Nephron progenitor cell (in vitro differentiated cells): Measurements from ENCODE around the gene PERM1.

ENCODE experiments used
- DNase-seq: peaks from one replicate; pipeline ENCODE4 v3.0.0; 2021
- H3K27ac Mint-ChIP-seq: 2 replicates; pipeline ENCODE4 v1.8.0; 2021; ENCODE audit warnings: mild to moderate bottlenecking, moderate library complexity, mixed read lengths
- H3K27me3 Mint-ChIP-seq: 2 replicates; pipeline ENCODE4 v1.8.0; 2021; ENCODE audit warnings: mild to moderate bottlenecking, low read depth, mixed read lengths; ENCODE audit not compliant: poor library complexity
- H3K36me3 Mint-ChIP-seq: 2 replicates; pipeline ENCODE4 v1.8.0; 2021; ENCODE audit warnings: low read depth, mixed read lengths
- H3K4me1 Mint-ChIP-seq: 2 replicates; pipeline ENCODE4 v1.8.0; 2021; ENCODE audit warnings: mixed read lengths
- H3K4me3 Mint-ChIP-seq: 2 replicates; pipeline ENCODE4 v1.8.0; 2021; ENCODE audit warnings: mild to moderate bottlenecking, moderate library complexity, mixed read lengths
- H3K9me3 Mint-ChIP-seq: 2 replicates; pipeline ENCODE4 v1.8.0; 2021; ENCODE audit warnings: mild to moderate bottlenecking, moderate library complexity, mixed read lengths
- CTCF ChIP-seq: fragments of 200-600 bp; sonication (generic); IDR thresholded peaks from 2 replicates; pipeline ENCODE4 v1.5.0; 2021; ENCODE audit warnings: antibody characterized with exemption

Gene PERM1

GRCh38 chr1:1024771-1025699 lies 43.1 kb upstream of the PERM1 start:
- no peak overlapping the region for H3K27ac Mint-ChIP-seq
- DNase-seq: peak; percentile 48

GRCh38 chr1:1024149-1024770 lies 42.4 kb upstream of the PERM1 start:
- DNase-seq: no peak
- no peak for TF ChIP-seq CTCF
- Mint-ChIP-seq H3K27ac (no peak overlapping the region), H3K27me3 (no peaks in the 10 kb centered on the region), H3K36me3 (no peaks in the 10 kb centered on the region), H3K4me1 (peaks cover 29% of the 10 kb centered on the region), H3K4me3 (no peak overlapping the region), H3K9me3 (no peaks in the 10 kb centered on the region)

More at GRCh38 chr1:1024771-1025699, 43.1 kb upstream of the PERM1 start:
- Mint-ChIP-seq H3K4me3 (no peak overlapping the region), H3K4me1 (peaks cover 29% of the 10 kb centered on the region), H3K27me3 (no peaks in the 10 kb centered on the region), H3K9me3 (no peaks in the 10 kb centered on the region), H3K36me3 (no peaks in the 10 kb centered on the region)
- no peak for TF ChIP-seq CTCF

GRCh38 chr1:1023700-1024099 lies 41.8 kb upstream of the PERM1 start:
- no peaks in the 10 kb centered on the region for H3K36me3 Mint-ChIP-seq
- no peaks in the 10 kb centered on the region for H3K9me3 Mint-ChIP-seq
- no peak for TF ChIP-seq CTCF
- H3K27ac Mint-ChIP-seq: no peak overlapping the region
- no peaks in the 10 kb centered on the region for H3K27me3 Mint-ChIP-seq
- DNase-seq: no peak
- no peak overlapping the region for H3K4me3 Mint-ChIP-seq
- peaks cover 29% of the 10 kb centered on the region for H3K4me1 Mint-ChIP-seq

GRCh38 chr1:1022302-1023009 lies 40.6 kb upstream of the PERM1 start:
- Mint-ChIP-seq H3K27me3 (no peaks in the 10 kb centered on the region), H3K36me3 (no peaks in the 10 kb centered on the region), H3K9me3 (no peaks in the 10 kb centered on the region), H3K4me1 (peaks cover 28% of the 10 kb centered on the region), H3K4me3 (peak overlapping the region; percentile 57), H3K27ac (no peak overlapping the region)
- DNase-seq: no peak
- no peak for TF ChIP-seq CTCF

GRCh38 chr1:1021920-1022259 lies 40.0 kb upstream of the PERM1 start:
- no peak for DNase-seq
- TF ChIP-seq CTCF: no peak
- H3K9me3 Mint-ChIP-seq: peaks cover 4% of the 10 kb centered on the region
- peak overlapping the region; percentile 25 for H3K4me3 Mint-ChIP-seq
- no peak overlapping the region for H3K27ac Mint-ChIP-seq
- peaks cover 30% of the 10 kb centered on the region for H3K4me1 Mint-ChIP-seq
- H3K36me3 Mint-ChIP-seq: peaks cover 3% of the 10 kb centered on the region
- H3K27me3 Mint-ChIP-seq: no peaks in the 10 kb centered on the region
